MM.1S (cell line): Measurements from ENCODE around the gene SENP6.

Source experiments
- EZH2 ChIP-seq: fragments of 300-600 bp; sonication (generic); optimal IDR thresholded peaks from 2 replicates; pipeline ENCODE3; 2017; ENCODE audit warnings: low read depth, mild to moderate bottlenecking, antibody characterized with exemption, low read length, mixed read lengths
- TF ChIP-seq, protein P1 (sequence below): fragments of 300-600 bp; sonication (generic); IDR thresholded peaks from 2 replicates; pipeline ENCODE4 v1.5.1; 2016; ENCODE audit warnings: antibody characterized with exemption, low read length, mixed read lengths

DNA sequence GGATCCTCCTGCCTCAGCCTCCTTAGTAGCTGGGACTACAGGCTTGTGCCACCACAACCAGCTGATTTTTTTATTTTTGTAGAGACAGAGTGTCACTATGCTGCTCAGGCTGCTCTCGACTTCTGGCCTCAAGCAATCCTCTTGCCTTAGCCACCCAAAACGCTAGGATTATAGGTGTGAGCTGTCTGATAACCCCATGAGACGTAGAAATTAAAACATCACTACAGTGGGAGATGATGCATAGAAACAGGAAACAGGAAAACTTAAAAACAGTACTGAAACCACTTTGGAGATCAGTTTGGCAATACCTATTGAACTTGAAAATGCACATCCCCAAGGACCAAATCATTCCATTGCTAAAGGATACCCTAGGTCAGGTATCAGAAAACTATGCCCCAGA, 10.8 kb downstream of the SENP6 start:
- TF ChIP-seq, protein P1, sequence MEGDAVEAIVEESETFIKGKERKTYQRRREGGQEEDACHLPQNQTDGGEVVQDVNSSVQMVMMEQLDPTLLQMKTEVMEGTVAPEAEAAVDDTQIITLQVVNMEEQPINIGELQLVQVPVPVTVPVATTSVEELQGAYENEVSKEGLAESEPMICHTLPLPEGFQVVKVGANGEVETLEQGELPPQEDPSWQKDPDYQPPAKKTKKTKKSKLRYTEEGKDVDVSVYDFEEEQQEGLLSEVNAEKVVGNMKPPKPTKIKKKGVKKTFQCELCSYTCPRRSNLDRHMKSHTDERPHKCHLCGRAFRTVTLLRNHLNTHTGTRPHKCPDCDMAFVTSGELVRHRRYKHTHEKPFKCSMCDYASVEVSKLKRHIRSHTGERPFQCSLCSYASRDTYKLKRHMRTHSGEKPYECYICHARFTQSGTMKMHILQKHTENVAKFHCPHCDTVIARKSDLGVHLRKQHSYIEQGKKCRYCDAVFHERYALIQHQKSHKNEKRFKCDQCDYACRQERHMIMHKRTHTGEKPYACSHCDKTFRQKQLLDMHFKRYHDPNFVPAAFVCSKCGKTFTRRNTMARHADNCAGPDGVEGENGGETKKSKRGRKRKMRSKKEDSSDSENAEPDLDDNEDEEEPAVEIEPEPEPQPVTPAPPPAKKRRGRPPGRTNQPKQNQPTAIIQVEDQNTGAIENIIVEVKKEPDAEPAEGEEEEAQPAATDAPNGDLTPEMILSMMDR = no peak
- no peak for TF ChIP-seq EZH2
